Stomach (tissue), 4 donors: ENCODE measurements around the gene INSM2.

ENCODE experiments used
- POLR2A ChIP-seq, 4 donors: fragments of 450-650 bp; IDR thresholded peaks; one replicate each; pipeline ENCODE4 v1.6.1; 2016; ENCODE audit warnings: antibody characterized with exemption in 4 of 4, control low read depth in 2 of 4, mild to moderate bottlenecking in 1 of 4, moderate library complexity in 1 of 4
- POLR2AphosphoS5 ChIP-seq, 3 donors: sonication (generic); formaldehyde crosslinking; IDR thresholded peaks; one replicate each; pipeline ENCODE4 v1.6.1; 2016; ENCODE audit warnings: antibody characterized with exemption in 3 of 3
- TF ChIP-seq, protein P1 (sequence below), 7 experiments: fragments of 450-650 bp in 4 of 7; fragments of 200-600 bp in 3 of 7; sonication (generic) in 3 of 7; IDR thresholded peaks; one replicate each; pipeline ENCODE4 v1.5.1; 2016 to 2019; ENCODE audit warnings: antibody characterized with exemption in 7 of 7, control low read depth in 2 of 7, mild to moderate bottlenecking in 1 of 7

DNA sequence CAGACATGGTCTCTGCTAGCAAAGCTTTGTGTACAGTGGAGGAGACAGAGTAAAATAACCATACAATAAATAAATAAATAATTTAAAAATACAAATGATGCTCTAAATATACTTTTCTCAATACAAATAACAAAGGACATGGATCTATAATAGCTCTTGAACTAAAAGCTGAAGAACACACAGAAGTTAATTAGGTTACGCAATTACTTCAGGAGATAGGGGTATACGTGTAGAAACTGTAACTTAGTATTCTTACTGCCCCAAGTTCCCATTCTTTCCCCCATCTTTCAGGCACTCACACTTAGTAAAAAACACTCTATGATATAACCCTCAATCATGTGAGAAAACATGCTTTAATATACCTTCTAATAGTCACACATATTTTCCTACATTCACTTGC lies 44.2 kb downstream of the INSM2 start:
- TF ChIP-seq, protein P1, sequence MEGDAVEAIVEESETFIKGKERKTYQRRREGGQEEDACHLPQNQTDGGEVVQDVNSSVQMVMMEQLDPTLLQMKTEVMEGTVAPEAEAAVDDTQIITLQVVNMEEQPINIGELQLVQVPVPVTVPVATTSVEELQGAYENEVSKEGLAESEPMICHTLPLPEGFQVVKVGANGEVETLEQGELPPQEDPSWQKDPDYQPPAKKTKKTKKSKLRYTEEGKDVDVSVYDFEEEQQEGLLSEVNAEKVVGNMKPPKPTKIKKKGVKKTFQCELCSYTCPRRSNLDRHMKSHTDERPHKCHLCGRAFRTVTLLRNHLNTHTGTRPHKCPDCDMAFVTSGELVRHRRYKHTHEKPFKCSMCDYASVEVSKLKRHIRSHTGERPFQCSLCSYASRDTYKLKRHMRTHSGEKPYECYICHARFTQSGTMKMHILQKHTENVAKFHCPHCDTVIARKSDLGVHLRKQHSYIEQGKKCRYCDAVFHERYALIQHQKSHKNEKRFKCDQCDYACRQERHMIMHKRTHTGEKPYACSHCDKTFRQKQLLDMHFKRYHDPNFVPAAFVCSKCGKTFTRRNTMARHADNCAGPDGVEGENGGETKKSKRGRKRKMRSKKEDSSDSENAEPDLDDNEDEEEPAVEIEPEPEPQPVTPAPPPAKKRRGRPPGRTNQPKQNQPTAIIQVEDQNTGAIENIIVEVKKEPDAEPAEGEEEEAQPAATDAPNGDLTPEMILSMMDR (IDR thresholded peaks at IDR 0.05) = no peak
- no peak for TF ChIP-seq POLR2A (IDR thresholded peaks at IDR 0.05)
- no peak for TF ChIP-seq POLR2AphosphoS5 (IDR thresholded peaks at IDR 0.05)
